ENCODE measurements around the gene PSMD12. TPM values are rescaled to one million over a fixed set of nuclear protein-coding genes. Genes with fewer than 3 reads are reported as not detected.
"Not testable (repeated sequence)": the region's sequence is repeated elsewhere in the genome, so short reads cannot be mapped to it uniquely, and the experiment has no call there.

The PSMD12 gene
- polyA plus RNA-seq, 1 experiment: 12.8 TPM

DNA sequence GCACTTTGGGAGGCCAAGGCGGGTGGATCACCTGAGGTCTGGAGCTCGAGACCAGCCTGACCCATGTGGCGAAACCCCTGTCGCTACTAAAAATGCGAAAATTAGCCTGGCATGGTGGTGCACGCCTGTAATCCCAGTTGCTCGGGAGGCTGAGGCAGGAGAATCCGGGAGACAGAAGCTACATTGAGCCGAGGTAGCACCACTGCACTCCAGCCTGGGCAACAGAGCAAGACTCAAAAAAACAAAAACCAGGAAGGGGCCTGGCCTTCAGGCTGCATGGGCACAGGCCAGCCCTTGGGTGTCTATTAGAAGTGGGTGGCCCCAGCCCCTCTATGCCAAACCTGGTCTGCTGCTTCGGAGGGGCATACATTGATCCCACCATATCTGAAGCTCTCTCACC lies 56.0 kb downstream of the PSMD12 start:
- Histone ChIP-seq H3K4me3 (ENCODE audit: low read depth, low read length) (no peak overlapping the region), H3K27me3 (ENCODE audit: control insufficient read depth, insufficient read depth, low read length) (no peaks in the 10 kb centered on the region), H3K36me3 (ENCODE audit: control insufficient read depth, insufficient read depth, low read length) (no peaks in the 10 kb centered on the region)
- ChIA-PET POLR2A (no interaction called here), CTCF (interaction anchor here (1.0 to 1.2 kb wide), 2 partner anchors 17 to 26 kb away, joined by 3 read pairs; no protein-coding TSS in a partner anchor)
- TF ChIP-seq, protein P1, sequence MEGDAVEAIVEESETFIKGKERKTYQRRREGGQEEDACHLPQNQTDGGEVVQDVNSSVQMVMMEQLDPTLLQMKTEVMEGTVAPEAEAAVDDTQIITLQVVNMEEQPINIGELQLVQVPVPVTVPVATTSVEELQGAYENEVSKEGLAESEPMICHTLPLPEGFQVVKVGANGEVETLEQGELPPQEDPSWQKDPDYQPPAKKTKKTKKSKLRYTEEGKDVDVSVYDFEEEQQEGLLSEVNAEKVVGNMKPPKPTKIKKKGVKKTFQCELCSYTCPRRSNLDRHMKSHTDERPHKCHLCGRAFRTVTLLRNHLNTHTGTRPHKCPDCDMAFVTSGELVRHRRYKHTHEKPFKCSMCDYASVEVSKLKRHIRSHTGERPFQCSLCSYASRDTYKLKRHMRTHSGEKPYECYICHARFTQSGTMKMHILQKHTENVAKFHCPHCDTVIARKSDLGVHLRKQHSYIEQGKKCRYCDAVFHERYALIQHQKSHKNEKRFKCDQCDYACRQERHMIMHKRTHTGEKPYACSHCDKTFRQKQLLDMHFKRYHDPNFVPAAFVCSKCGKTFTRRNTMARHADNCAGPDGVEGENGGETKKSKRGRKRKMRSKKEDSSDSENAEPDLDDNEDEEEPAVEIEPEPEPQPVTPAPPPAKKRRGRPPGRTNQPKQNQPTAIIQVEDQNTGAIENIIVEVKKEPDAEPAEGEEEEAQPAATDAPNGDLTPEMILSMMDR (IDR thresholded peaks at IDR 0.05; ENCODE audit: insufficient read depth, low read depth, low read length): no peak
- no peak for DNase-seq (ENCODE audit: low read depth)

DNA sequence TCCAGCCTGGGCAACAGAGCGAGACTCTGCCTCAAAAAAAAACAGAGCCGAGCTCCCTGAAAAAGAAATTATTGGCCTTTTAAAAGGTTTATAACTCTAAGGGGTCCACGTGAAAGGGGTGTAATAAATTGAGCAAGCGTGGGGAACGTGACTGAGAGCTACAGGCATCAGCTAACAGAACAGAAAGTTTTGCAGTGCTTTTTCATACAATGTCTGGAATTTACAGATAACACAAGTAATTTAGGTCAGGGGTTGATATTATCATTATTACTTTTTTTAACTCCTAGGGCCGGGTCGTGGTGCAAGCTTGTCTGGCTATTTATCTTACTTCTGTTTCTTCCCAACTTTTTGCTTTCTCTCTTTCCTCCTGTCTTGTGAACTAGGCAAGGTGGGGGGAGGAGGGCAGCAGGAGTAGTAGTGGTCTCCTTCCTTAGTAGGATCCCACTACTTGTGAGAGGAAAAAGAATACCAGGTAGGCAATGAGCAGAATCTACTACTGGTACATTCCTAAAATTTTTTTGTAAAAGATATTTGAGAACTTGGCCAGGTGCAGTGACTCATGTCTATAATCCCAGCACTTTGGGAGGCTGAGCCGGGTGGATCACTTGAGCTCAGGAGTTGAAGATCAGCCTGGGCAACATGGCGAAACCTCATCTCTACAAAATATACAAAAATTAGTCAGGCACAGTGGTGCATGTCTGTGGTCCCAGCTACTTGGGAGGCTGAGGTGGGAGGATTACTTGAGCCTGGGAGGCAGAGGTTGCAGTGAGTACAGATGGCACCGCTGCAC lies 60.7 kb downstream of the PSMD12 start:
- CTCF ChIA-PET: interaction anchor here (0.6 to 0.7 kb wide), 3 partner anchors 12 to 842 kb away, joined by 3 read pairs; no protein-coding TSS in a partner anchor
- H3K27me3 ChIP-seq (ENCODE audit: control insufficient read depth, insufficient read depth, low read length); H3K4me3 ChIP-seq (ENCODE audit: low read depth, low read length); DNase-seq (ENCODE audit: low read depth); H3K36me3 ChIP-seq (ENCODE audit: control insufficient read depth, insufficient read depth, low read length); POLR2A ChIA-PET: not testable (repeated sequence)

DNA sequence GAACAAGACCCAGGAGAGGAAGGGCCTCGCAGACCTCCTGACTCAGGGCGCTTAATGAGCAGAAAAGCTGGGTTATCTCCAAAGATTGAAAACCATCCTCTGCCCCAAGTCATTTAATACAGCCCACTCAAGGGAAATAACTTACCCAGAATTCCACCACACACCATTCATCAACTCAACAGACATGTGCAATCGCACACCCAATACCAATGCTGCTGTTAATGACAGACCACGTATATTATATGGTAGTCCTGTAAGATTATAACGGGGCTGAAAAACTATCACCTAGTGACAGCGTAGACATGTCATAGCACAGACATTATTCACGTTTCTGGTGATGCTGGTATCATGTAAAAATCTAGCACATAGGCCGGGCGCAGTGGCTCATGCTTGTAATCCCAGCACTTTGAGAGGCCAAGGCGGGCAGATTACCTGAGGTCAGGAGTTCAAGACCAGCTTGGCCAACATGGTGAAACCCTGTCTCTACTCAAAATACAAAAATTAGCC lies 68.9 kb downstream of the PSMD12 start:
- Histone ChIP-seq H3K4me3 (ENCODE audit: low read depth, low read length) (no peak overlapping the region), H3K27me3 (ENCODE audit: control insufficient read depth, insufficient read depth, low read length) (no peaks in the 10 kb centered on the region), H3K36me3 (ENCODE audit: control insufficient read depth, insufficient read depth, low read length) (no peaks in the 10 kb centered on the region)
- ChIA-PET POLR2A (no interaction called here), CTCF (interaction anchor here (0.7 to 0.9 kb wide), 2 partner anchors 23 to 1047 kb away, joined by 3 read pairs; no protein-coding TSS in a partner anchor)
- TF ChIP-seq, protein P1 (IDR thresholded peaks at IDR 0.05; ENCODE audit: insufficient read depth, low read depth, low read length): no peak
- no peak for DNase-seq (ENCODE audit: low read depth)

DNA sequence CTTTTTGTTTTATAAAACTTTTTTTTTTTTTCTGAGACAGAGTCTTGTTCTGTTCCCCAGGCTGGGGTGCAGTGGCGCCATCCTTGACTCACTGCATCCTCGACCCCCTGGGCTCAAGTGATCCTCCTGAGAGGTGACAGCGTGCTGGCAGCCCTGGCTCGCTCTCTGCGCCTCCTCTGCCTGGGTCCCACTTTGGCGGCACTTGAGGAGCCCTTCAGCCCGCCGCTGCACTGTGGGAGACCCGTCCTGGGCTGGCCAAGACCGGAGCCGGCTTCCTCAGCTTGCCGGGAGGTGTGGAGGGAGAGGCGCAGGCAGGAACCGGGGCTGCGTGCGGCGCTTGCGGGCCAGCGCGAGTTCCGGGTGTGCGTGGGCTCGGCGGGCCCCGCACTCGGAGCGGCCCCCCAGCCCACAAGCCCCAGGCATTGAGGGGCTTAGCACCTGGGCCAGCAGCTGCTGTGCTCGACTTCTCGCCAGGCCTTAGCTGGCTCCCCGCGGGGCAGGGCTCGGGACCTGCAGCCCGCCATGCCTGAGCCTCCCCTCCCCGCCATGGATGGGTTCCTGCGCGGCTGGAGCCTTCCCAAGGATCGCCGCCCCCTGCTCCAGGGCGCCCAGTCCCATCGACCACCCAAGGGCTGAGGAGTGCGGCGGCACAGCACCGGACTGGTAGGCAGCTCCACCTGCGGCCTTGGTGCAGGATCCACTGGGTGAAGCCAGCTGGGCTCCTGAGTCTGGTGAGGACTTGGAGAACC lies 71.8 kb downstream of the PSMD12 start:
- TF ChIP-seq, protein P1 (IDR thresholded peaks at IDR 0.05; ENCODE audit: insufficient read depth, low read depth, low read length): no peak
- Histone ChIP-seq H3K27me3 (ENCODE audit: control insufficient read depth, insufficient read depth, low read length) (no peaks in the 10 kb centered on the region; the same call in 1 of the 2 replicates), H3K36me3 (ENCODE audit: control insufficient read depth, insufficient read depth, low read length) (no peaks in the 10 kb centered on the region), H3K4me3 (ENCODE audit: low read depth, low read length) (no peak overlapping the region)
- ChIA-PET CTCF (interaction anchor here (0.6 to 5.5 kb wide), 9 partner anchors 11 to 567 kb away, joined by 3 to 28 read pairs (median 5); no protein-coding TSS in a partner anchor), POLR2A (no interaction called here)
- no peak for DNase-seq (ENCODE audit: low read depth)

DNA sequence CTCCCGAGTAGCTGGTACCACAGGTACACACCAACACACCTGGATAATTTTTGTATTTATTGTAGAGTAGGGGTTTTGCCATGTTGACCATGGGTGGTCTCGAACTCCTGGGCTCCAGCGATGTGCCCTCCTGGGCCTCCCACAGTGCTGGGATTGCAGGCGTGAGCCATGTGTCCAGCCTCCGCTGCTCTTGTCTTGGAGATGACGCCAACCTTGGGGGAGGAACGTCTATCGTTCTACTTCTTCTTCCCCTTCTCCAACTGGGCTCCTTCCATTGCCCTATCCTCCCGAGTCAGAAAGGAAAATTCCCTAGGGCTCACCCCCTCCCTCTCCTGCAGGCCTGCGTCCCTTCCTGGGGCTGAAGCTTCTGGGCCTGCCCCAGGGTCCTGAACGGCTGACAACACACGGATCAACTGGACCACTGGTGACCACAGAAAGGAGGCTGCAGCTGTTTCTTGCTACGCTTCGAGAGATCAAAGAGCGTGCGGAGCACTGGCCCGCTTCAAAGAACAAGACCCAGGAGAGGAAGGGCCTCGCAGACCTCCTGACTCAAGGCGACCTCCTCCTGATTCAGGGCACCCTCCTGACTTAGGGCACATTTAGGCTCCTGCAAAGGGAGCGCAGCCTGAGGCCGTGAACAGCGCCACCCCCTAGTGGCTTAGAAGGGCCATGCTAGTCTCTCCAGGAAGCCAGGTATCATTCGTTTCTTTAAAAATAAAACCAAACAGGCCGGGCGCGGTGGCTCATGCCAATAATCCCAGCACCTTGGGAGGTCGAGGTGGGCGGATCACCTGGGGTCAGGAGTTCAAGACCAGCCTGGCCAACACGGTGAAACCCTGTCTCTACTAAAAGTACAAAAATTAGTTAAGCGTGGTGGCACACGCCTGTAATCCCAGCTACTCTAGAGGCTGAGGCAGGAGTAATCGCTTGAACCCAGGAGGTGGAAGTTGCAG lies 72.8 kb downstream of the PSMD12 start:
- no peak for DNase-seq (ENCODE audit: low read depth)
- ChIA-PET CTCF (interaction anchor here (0.6 to 5.5 kb wide), 14 partner anchors 10 to 566 kb away, joined by 3 to 28 read pairs (median 4); no protein-coding TSS in a partner anchor), POLR2A (interaction anchor here (0.7 kb wide), 1 partner anchor 18 kb away, joined by 7 read pairs; no protein-coding TSS in a partner anchor)
- H3K36me3 ChIP-seq (ENCODE audit: control insufficient read depth, insufficient read depth, low read length): no peaks in the 10 kb centered on the region
- H3K27me3 ChIP-seq (ENCODE audit: control insufficient read depth, insufficient read depth, low read length): no peaks in the 10 kb centered on the region; the same call in 1 of the 2 replicates
- TF ChIP-seq, protein P1 (IDR thresholded peaks at IDR 0.05; ENCODE audit: insufficient read depth, low read depth, low read length): peak; percentile 73
- H3K4me3 ChIP-seq (ENCODE audit: low read depth, low read length): no peak overlapping the region

Data from BJ (cell line).